Right lobe of liver (tissue), 6 donors: Measurements from ENCODE around the gene DUS3L. TPM values are rescaled to one million over a fixed set of nuclear protein-coding genes. Genes with fewer than 3 reads are reported as not detected.

Experiments
- ATAC-seq, 4 donors: fragments of 200-7000 bp; cut with Tn5 transposase; one replicate each; pipeline ENCODE4 v1.9.1; 2020; ENCODE audit warnings: mild to moderate bottlenecking in 4 of 4, moderate library complexity in 4 of 4
- DNase-seq, 3 donors: peaks; one replicate each; pipeline ENCODE4 v3.0.0-alpha.2; 2020
- H3K27ac ChIP-seq, 3 donors: fragments of 200-600 bp; one replicate each; pipeline ENCODE4 v1.8.0; 2022
- H3K27me3 ChIP-seq, 2 donors: fragments of 200-600 bp; one replicate each; pipeline ENCODE4 v1.8.0; 2022
- H3K36me3 ChIP-seq, 4 donors: fragments of 200-600 bp; sonication (generic) in 1 of 4; one replicate each; pipeline versions ENCODE4 v1.5.1 to v1.8.0; 2017 to 2022; ENCODE audit warnings: control low read depth in 1 of 4
- H3K4me1 ChIP-seq, 4 donors: fragments of 200-600 bp; sonication (generic) in 1 of 4; one replicate each; pipeline versions ENCODE4 v1.5.1 to v1.8.0; 2017 to 2022; ENCODE audit warnings: control low read depth in 1 of 4
- H3K4me3 ChIP-seq, 3 donors: fragments of 200-600 bp; one replicate each; pipeline ENCODE4 v1.8.0; 2022
- H3K9me3 ChIP-seq, 4 donors: fragments of 200-600 bp; sonication (generic) in 1 of 4; one replicate each; pipeline versions ENCODE4 v1.5.1 to v1.8.0; 2017 to 2022; ENCODE audit warnings: control low read depth in 1 of 4
- POLR2A ChIP-seq: fragments of 450-650 bp; IDR thresholded peaks from one replicate; pipeline ENCODE4 v1.6.1; 2017; ENCODE audit warnings: antibody characterized with exemption, mild to moderate bottlenecking
- WGBS: methylation state at CpG from one replicate; pipeline ENCODE4 v1.1.6; 2018; ENCODE audit warnings: low coverage, low lambda C conversion rate; ENCODE audit not compliant: insufficient coverage; ENCODE audit errors: missing lambda C conversion rate; 5-methylcytosine and 5-hydroxymethylcytosine counted together
- intact Hi-C, 2 donors: fragments of 100-400 bp; cut with DNase I; formaldehyde crosslinking; loops; one replicate each; pipeline versions ENCODE4 v1.11.2 to v1.14.1; 2022
- total RNA-seq, 6 experiments: library from RNA; depleted of rRNA in 2 of 6; stranded (reverse); fragments of >200 nt in 2 of 6; fragmentation: NEBNext Ultra II Directional in 3 of 6; extraction: Animal tissue kit (Norgen Biotek cat#: 25700) in 3 of 6; gene quantifications; one replicate each; pipeline versions ENCODE4 v1.1.0 to v1.2.4, GENCODE V29; 2016 to 2023
- TF ChIP-seq, protein P1 (sequence below), 4 donors: fragments of 200-600 bp in 3 of 4; fragments of 450-650 bp in 1 of 4; IDR thresholded peaks; one replicate each; pipeline versions ENCODE4 v1.5.1 to v1.8.0; 2016 to 2022; ENCODE audit warnings: antibody characterized with exemption in 4 of 4, mild to moderate bottlenecking in 2 of 4
- donor health status: DM: no; HTN: yes; CAD: no.
- donor health status: DM: no; HTN: no; CAD: no.
- donor health status: DM: no; HTN: no; CAD: no.
- donor health status: DM: no; HTN: yes; CAD: no.
- donor health status: DM: no; HTN: yes; CAD: no.

DUS3L gene
- total RNA-seq, 6 experiments from 2014 or later, result 14.7 to 28.6 (median 20.5) TPM

DNA sequence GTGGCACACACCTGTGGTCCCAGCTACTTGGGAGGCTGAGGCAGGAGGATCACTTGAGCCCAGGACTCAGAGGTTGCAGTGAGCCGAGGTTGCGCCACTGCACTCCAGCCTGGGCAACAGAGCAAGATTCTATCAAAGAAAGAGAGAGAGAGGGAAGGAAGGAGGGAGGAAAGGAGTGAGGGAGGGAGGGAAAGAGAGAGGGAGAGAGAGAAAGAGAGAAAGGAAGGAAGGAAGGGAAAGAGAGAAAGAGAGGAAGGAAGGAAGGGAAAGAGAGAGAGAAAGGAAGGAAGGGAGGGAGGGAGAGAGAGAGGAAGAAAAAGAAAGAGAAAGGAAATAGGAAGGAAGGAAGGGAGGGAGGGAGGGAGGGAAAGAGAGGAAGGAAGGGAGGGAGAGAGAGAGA is 26.3 kb upstream of the DUS3L start:
- Histone ChIP-seq H3K9me3 (no peaks in the 10 kb centered on the region), H3K36me3 (no peaks in the 10 kb centered on the region), H3K27me3 (no peaks in the 10 kb centered on the region), H3K27ac (no peak overlapping the region), H3K4me1 (peaks cover 0 to 4% (median 0%) of the 10 kb centered on the region in 4 donors), H3K4me3 (no peak overlapping the region)
- intact Hi-C loops, result no loop called here
- no peak for DNase-seq
- no peak for ATAC-seq
- 91% methylated on average over 2 of the region's 2 CpGs for WGBS
- TF ChIP-seq POLR2A, result no peak
- TF ChIP-seq, protein P1, sequence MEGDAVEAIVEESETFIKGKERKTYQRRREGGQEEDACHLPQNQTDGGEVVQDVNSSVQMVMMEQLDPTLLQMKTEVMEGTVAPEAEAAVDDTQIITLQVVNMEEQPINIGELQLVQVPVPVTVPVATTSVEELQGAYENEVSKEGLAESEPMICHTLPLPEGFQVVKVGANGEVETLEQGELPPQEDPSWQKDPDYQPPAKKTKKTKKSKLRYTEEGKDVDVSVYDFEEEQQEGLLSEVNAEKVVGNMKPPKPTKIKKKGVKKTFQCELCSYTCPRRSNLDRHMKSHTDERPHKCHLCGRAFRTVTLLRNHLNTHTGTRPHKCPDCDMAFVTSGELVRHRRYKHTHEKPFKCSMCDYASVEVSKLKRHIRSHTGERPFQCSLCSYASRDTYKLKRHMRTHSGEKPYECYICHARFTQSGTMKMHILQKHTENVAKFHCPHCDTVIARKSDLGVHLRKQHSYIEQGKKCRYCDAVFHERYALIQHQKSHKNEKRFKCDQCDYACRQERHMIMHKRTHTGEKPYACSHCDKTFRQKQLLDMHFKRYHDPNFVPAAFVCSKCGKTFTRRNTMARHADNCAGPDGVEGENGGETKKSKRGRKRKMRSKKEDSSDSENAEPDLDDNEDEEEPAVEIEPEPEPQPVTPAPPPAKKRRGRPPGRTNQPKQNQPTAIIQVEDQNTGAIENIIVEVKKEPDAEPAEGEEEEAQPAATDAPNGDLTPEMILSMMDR (IDR thresholded peaks at IDR 0.05), result no peak

DNA sequence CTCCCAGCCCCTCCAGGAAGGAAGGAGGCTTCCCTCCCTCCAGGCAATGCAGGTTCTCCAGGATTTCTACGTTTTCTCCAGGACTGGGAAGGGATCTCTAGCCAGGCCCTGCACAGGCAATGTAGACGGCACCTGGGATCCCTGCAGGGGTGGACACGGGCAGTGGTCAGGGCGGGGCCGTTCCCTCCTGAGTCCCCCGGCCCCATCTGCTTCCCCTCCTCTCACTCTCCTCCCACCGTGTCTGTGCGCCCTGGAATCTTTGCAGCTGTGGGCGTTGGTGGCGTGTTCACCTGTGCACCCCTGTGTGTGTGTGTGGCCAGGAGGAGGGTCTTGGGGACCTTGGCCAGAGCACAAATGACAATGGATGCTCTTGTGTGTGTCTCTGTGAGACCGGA is 23.9 kb upstream of the DUS3L start:
- 72% methylated on average over 5 of the region's 11 CpGs for WGBS
- Histone ChIP-seq H3K4me3 (no peak overlapping the region), H3K4me1 (no peaks in the 10 kb centered on the region), H3K27ac (no peak overlapping the region), H3K9me3 (no peaks in the 10 kb centered on the region), H3K36me3 (no peaks in the 10 kb centered on the region), H3K27me3 (no peaks in the 10 kb centered on the region)
- DNase-seq, result no peak
- ATAC-seq, result peak in 2 of 4 donors; percentile 22 to 36
- intact Hi-C loops, result loop anchor here in 1 of 2 donors (5.0 kb wide), 1 partner anchor 77 kb away; no protein-coding TSS in a partner anchor
- TF ChIP-seq, protein P1 (IDR thresholded peaks at IDR 0.05), result no peak
- no peak for TF ChIP-seq POLR2A

DNA sequence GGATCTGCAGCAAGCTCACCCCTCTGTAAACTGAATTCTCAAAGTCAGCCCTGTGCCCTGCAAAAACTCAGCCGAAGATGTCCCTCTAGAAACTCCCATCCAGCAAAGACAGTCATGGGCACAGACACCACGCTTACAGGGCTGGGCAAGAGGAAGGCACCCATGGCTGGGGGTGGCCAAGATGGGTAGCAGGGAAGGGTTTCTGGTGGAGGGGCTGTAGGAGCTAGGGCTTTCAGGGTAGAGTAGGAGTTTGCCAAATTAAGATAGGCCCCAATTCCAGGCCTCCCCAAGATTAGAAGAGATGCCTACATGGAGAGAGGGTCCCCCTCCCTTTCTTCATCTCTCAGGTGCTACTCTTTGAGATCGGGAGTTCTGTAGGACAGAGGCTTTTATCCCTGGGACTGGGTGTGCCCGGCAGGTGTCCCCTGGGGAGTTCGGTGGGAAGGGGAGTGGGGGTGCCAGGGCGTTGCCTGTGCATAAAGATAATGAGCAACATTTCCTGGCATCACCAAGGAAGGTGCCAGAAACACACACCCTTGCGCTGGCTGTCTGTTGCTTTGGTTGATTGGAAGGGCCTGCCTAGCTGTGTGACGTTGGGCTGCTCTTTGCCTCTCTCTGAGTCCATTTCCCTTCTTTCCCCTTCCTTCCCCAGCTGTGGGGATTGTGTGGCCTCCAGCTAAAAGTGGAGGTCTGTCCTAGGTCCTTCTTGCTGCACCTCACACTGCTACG is 23.3 kb upstream of the DUS3L start:
- no peak for ATAC-seq
- H3K4me3 ChIP-seq, result no peak overlapping the region
- TF ChIP-seq, protein P1 (IDR thresholded peaks at IDR 0.05), result no peak
- no peak for TF ChIP-seq POLR2A
- no peaks in the 10 kb centered on the region for H3K27me3 ChIP-seq
- H3K4me1 ChIP-seq, result peaks cover 0 to 5% (median 2%) of the 10 kb centered on the region in 4 donors
- WGBS, result 69% methylated on average over 2 of the region's 9 CpGs
- H3K36me3 ChIP-seq, result no peaks in the 10 kb centered on the region
- intact Hi-C loops, result loop anchor here in 1 of 2 donors (5.0 kb wide), 1 partner anchor 78 kb away; no protein-coding TSS in a partner anchor
- H3K9me3 ChIP-seq, result no peaks in the 10 kb centered on the region
- H3K27ac ChIP-seq, result no peak overlapping the region
- DNase-seq, result no peak

DNA sequence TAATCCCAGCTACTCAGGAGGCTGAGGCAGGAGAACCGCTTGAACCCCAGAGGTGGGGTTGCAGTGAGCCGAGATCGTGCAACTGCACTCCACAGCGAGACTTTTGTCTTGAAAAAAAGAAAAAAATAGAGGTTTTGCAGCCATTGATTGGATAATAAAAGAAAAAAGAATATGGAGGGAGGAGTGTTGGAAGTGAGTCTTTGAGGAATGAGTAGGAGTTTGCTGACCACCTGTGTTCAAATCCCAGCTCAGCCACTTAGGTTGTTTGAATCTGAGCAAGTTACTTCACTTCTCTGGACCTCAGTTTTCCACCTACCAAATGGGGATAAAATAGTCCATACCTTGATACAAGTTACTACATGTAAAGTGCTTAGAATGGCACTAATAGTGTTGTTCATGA is 20.2 kb upstream of the DUS3L start:
- no peak overlapping the region for H3K4me3 ChIP-seq
- H3K27ac ChIP-seq, result no peak overlapping the region
- ATAC-seq (no peak), DNase-seq (no peak)
- intact Hi-C loops, result loop anchor here in 1 of 2 donors (5.0 kb wide), 1 partner anchor 81 kb away; no protein-coding TSS in a partner anchor
- peaks cover 0 to 8% (median 3%) of the 10 kb centered on the region in 4 donors for H3K4me1 ChIP-seq
- 88% methylated on average over 4 of the region's 4 CpGs for WGBS
- no peaks in the 10 kb centered on the region for H3K27me3 ChIP-seq
- H3K9me3 ChIP-seq, result no peaks in the 10 kb centered on the region
- TF ChIP-seq, protein P1 (IDR thresholded peaks at IDR 0.05), result no peak
- TF ChIP-seq POLR2A, result no peak
- H3K36me3 ChIP-seq, result no peaks in the 10 kb centered on the region
